ES-I3 (cell line): ENCODE results near the gene CCDC197.

Experiments used
- H3K36me3 ChIP-seq: 2 replicates; pipeline ENCODE4 v1.6.1; 2013; ENCODE audit warnings: mild to moderate bottlenecking, low read length, control low read depth, moderate library complexity; ENCODE audit not compliant: insufficient read depth
- H3K4me1 ChIP-seq: 2 replicates; pipeline ENCODE4 v1.6.1; 2013; ENCODE audit warnings: mild to moderate bottlenecking, control low read depth, low read length; ENCODE audit not compliant: insufficient read depth
- H3K9ac ChIP-seq: 2 replicates; pipeline ENCODE4 v1.6.1; 2013; ENCODE audit warnings: low read depth, mild to moderate bottlenecking, low read length, moderate library complexity
- H3K9me3 ChIP-seq: 2 replicates; pipeline ENCODE4 v1.6.1; 2013; ENCODE audit warnings: mild to moderate bottlenecking, low read length, moderate library complexity; ENCODE audit not compliant: control insufficient read depth, insufficient read depth

Gene CCDC197

GRCh38 chr14:93997082-93997481 is at the start of gene CCDC197:
Gene CCDC197 (plus strand): TSS chr14:93997301. CDS start chr14:93998132, 831 bp downstream.
- no peak within 1 kb of the TSS for H3K9ac ChIP-seq

GRCh38 chr14:93949511-93950075 is 47.5 kb upstream of the CCDC197 start:
- H3K9ac ChIP-seq = no peak overlapping the region
- H3K36me3 ChIP-seq = no peaks in the 10 kb centered on the region
- peaks cover 26% of the 10 kb centered on the region for H3K4me1 ChIP-seq
- no peaks in the 10 kb centered on the region for H3K9me3 ChIP-seq

More at GRCh38 chr14:93997082-93997481, at the start of gene CCDC197:
- Histone ChIP-seq H3K9me3 (no peaks in the 10 kb centered on the region), H3K36me3 (no peaks in the 10 kb centered on the region), H3K4me1 (peaks cover 8% of the 10 kb centered on the region; the same call in 1 of the 2 replicates)

DNA sequence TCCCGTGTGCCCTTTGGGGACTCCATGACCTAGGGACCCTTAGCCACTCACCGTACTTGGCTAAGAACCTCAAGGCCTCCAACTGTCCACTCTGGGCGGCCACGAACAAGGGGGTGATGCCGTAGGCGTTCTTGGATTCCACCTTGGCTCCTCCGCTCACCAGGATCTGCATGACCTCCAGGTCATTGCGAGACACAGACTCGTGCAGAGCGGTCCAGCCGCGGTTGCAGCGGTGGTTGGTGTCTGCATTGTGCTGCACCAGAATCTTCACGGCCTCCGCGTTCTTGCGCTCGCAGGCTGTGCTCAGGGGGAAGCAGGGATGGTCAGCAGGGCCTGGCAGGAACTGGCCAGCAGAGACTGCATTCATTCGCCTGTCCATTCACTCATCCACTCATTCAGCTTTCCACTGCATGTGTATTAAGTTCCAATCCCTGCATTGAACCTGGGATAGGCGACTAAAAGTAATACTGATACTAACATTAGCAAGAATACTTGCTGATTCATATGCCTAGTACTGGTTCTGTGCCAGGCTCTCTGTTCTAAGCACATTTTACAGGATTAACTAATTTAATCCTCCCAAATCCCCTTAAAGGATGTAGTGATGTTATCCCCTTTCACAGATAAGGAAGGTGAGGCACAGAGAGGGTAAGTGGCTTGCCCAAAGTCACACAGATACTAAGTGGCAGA is 46.0 kb upstream of the CCDC197 start:
- Histone ChIP-seq H3K9ac (no peak overlapping the region), H3K9me3 (no peaks in the 10 kb centered on the region), H3K36me3 (no peaks in the 10 kb centered on the region), H3K4me1 (peaks cover 28% of the 10 kb centered on the region)

GRCh38 chr14:93951635-93952540 is 45.2 kb upstream of the CCDC197 start:
- H3K9me3 ChIP-seq = no peaks in the 10 kb centered on the region
- peaks cover 25% of the 10 kb centered on the region for H3K4me1 ChIP-seq
- H3K36me3 ChIP-seq = no peaks in the 10 kb centered on the region
- no peak overlapping the region for H3K9ac ChIP-seq

DNA sequence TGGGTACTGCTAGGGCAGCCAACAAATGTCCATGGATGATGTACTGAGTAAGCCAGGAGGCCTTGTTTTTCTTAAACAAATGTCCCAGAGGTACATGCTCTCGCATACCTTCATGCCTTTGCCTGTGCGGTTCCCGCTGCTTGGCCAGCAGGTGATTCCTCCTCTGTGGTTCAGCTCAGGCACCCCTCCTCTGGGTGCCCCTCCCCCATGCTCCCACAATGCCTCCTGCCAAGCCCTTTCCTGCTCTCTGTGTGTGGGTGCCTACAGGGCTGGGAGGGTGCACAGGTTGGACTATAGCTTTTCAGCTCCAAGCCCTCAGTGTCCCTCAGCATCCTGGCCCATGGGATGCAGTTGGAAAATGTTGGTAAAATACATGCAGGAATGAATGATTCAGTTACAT is 44.3 kb upstream of the CCDC197 start:
- Histone ChIP-seq H3K4me1 (peaks cover 20% of the 10 kb centered on the region), H3K9me3 (no peaks in the 10 kb centered on the region), H3K36me3 (no peaks in the 10 kb centered on the region), H3K9ac (no peak overlapping the region)

DNA sequence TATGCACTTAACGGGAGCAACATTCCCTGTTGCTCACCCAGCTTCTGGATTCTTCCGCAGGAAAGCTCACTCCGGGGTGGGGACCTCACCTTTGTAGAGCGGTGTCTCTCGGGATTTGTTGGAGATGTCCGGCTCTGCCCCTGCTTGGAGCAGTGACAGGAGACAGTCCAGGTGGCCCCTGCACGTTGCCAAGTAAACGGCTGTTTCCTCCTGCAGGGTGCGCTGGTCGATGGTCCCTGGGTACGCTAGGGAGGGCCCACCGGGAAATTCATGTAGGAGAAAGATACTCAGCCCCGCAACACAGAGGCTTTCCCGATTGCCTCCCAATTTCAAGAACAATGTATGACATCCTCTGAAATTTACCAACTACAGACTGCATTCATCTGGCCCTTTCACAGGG is 43.8 kb upstream of the CCDC197 start:
- H3K4me1 ChIP-seq = peaks cover 21% of the 10 kb centered on the region
- no peak overlapping the region for H3K9ac ChIP-seq
- no peaks in the 10 kb centered on the region for H3K36me3 ChIP-seq
- no peaks in the 10 kb centered on the region for H3K9me3 ChIP-seq

DNA sequence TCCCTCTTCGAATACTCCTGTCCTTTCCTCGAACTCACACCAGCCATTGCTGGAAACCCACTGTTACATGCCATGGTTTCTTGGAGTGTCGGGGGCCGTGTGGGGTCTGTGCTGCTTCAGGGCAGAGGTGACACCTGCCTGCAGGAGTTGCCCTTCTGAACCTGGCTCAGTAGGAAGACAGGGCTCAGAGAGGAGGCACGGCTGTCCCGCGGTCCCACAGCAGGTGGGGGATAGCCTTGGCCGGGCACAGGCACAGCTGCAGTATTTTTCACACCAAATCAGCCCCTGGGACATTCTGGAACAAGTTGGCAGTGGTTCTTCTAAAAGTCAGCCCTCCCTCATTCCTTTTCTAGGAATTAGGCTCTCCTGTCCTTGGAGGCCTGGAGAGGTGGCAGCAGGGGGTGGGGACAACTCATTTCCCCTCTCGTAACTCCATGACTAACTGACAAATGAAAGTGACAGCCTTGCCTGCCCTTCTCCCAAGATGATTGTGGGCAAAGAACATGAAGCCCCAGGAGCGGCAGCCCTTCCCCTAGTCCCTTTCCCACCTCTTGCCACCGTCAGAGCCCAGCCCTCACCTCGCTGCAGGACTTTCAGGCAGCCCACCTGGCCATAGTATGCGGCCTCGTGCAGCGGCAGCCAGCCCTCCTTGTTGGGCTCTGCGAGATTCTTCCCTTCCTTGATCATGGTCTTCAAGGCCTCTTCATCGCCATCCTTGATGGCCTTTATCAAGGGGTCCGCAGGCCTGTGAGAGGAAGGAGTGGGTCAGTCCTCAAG is 43.2 kb upstream of the CCDC197 start:
- Histone ChIP-seq H3K9ac (no peak overlapping the region), H3K9me3 (no peaks in the 10 kb centered on the region), H3K36me3 (no peaks in the 10 kb centered on the region), H3K4me1 (peaks cover 27% of the 10 kb centered on the region)

GRCh38 chr14:93954516-93954830 is 42.6 kb upstream of the CCDC197 start:
- Histone ChIP-seq H3K4me1 (peaks cover 32% of the 10 kb centered on the region), H3K9me3 (no peaks in the 10 kb centered on the region), H3K9ac (no peak overlapping the region)

DNA sequence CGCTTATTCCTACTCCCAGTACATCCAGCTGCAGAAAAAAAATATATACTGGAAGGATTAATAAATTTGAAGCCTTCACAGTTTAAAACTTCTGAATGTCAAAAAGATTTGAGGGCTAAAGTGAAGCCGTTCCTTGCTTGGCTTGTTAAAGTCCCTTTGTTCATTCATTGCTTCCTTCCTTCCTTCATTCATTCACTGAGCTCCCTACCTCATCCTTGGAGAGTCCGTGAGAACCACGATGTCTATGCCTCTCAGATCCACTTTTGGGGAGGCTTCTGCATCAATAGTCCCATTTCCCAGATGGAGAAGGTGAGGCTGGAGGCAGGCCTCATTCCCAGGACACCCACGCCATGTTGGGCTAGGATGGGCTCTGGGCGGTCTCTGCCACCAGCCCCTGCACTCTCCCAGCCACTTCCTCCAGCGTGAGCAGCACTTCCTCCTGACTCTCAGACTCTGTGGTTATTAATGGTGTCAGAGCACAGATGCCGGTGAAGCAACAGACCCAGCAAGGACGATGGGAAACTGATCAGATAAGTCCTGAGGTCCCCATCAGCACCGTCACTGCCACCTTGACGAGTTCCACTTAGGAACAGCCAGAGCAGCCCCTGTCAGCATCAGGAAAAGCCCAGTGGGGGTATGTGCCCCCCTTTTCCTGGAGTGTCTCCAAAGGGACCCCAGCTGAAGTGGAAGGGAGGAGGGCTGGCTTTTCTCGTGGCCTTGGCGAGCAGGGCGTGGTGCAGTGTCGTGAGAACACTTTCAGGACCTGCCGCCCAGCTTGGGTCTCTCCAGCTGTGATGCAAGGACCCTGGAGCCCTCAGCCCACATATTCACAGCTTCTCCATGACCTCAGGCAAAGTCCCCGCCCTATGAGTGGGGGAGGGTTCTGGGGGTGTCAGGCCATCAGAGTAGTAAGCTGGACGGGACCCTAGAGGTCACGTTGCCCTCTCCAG is 41.9 kb upstream of the CCDC197 start:
- H3K9ac ChIP-seq = no peak overlapping the region
- peaks cover 39% of the 10 kb centered on the region for H3K4me1 ChIP-seq
- H3K9me3 ChIP-seq = no peaks in the 10 kb centered on the region
- no peaks in the 10 kb centered on the region for H3K36me3 ChIP-seq

More at GRCh38 chr14:93954516-93954830, 42.6 kb upstream of the CCDC197 start:
- H3K36me3 ChIP-seq = no peaks in the 10 kb centered on the region

GRCh38 chr14:93955850-93956481 is 41.1 kb upstream of the CCDC197 start:
- no peaks in the 10 kb centered on the region for H3K36me3 ChIP-seq
- peaks cover 41% of the 10 kb centered on the region for H3K4me1 ChIP-seq
- H3K9ac ChIP-seq = no peak overlapping the region
- H3K9me3 ChIP-seq = no peaks in the 10 kb centered on the region

- H3K9ac ChIP-seq = no peak overlapping the region
- no peaks in the 10 kb centered on the region for H3K36me3 ChIP-seq
- H3K4me1 ChIP-seq = peaks cover 41% of the 10 kb centered on the region
- no peaks in the 10 kb centered on the region for H3K9me3 ChIP-seq
Measured at GRCh38 chr14:93956514-93957332, 40.4 kb upstream of the CCDC197 start.

DNA sequence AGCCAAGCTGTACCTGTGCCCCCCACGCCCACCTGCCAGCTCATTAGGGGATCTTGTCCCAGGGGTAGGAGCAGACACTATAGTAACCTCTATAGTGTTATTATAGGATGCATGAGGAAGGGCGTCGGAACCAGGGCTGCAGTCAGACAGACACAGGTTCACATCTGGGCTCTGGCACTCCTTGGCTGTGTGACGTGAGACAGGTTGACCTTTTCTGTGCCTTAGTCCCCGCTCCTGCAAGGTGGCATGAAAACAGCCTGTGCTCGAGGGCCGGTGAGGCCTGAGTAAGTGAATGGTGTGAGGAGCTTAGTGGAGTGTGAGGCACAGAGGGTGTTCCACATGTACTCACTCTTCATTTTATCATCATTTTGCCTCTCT is 39.8 kb upstream of the CCDC197 start:
- H3K9ac ChIP-seq = no peak overlapping the region
- no peaks in the 10 kb centered on the region for H3K36me3 ChIP-seq
- peaks cover 41% of the 10 kb centered on the region for H3K4me1 ChIP-seq
- no peaks in the 10 kb centered on the region for H3K9me3 ChIP-seq
